GM23248 (cell line): ENCODE measurements around the gene WDR91. TPM values are rescaled to one million over a fixed set of nuclear protein-coding genes. Genes with fewer than 3 reads are reported as not detected.

Experiments
- DNase-seq: peaks from one replicate; pipeline ENCODE4 v3.0.0-alpha.2; 2015
- H2AFZ ChIP-seq: fragments of 200-600 bp; sonication (generic); 2 replicates; pipeline ENCODE4 v1.6.1; 2016; ENCODE audit warnings: antibody characterized with exemption
- H3F3A ChIP-seq: fragments of 200-600 bp; sonication (generic); 2 replicates; pipeline ENCODE4 v1.6.1; 2016; ENCODE audit warnings: mild to moderate bottlenecking, antibody characterized with exemption, mixed run types; ENCODE audit not compliant: insufficient read depth
- H3K27ac ChIP-seq: fragments of 200-600 bp; sonication (generic); 2 replicates; pipeline ENCODE4 v1.5.1; 2016; ENCODE audit warnings: mild to moderate bottlenecking
- H3K27me3 ChIP-seq: fragments of 200-600 bp; sonication (generic); replicated peaks from 2 replicates; pipeline ENCODE4 v1.6.1; 2016; ENCODE audit warnings: mild to moderate bottlenecking; ENCODE audit not compliant: insufficient read depth
- H3K36me3 ChIP-seq: fragments of 200-600 bp; sonication (generic); 2 replicates; pipeline ENCODE4 v1.6.1; 2016; ENCODE audit warnings: low read depth, mild to moderate bottlenecking
- H3K4me1 ChIP-seq: fragments of 200-600 bp; sonication (generic); 2 replicates; pipeline ENCODE4 v1.6.1; 2016; ENCODE audit warnings: mild to moderate bottlenecking; ENCODE audit not compliant: insufficient read depth
- H3K4me2 ChIP-seq: fragments of 200-600 bp; sonication (generic); one replicate; pipeline ENCODE4 v1.6.1; 2016; ENCODE audit warnings: mild to moderate bottlenecking; ENCODE audit not compliant: unreplicated experiment
- H3K4me3 ChIP-seq: fragments of 200-600 bp; sonication (generic); 2 replicates; pipeline ENCODE4 v1.5.1; 2016; ENCODE audit warnings: mild to moderate bottlenecking
- H3K79me2 ChIP-seq: fragments of 200-600 bp; sonication (generic); 2 replicates; pipeline ENCODE4 v1.6.1; 2016; ENCODE audit warnings: mild to moderate bottlenecking; ENCODE audit not compliant: insufficient read depth
- H3K9ac ChIP-seq: fragments of 200-600 bp; sonication (generic); 2 replicates; pipeline ENCODE4 v1.6.1; 2016; ENCODE audit warnings: mild to moderate bottlenecking
- H3K9me2 ChIP-seq: fragments of 200-600 bp; sonication (generic); 2 replicates; pipeline ENCODE4 v1.6.1; 2016; ENCODE audit warnings: mixed run types, mild to moderate bottlenecking, moderate library complexity; ENCODE audit not compliant: insufficient read depth
- H3K9me3 ChIP-seq: fragments of 200-600 bp; sonication (generic); one replicate; pipeline ENCODE4 v1.6.1; 2017; ENCODE audit warnings: low read depth
- H4K20me1 ChIP-seq: fragments of 200-600 bp; sonication (generic); 2 replicates; pipeline ENCODE4 v1.6.0; 2016; ENCODE audit not compliant: insufficient read depth
- EZH2 ChIP-seq: fragments of 200-600 bp; sonication (generic); IDR thresholded peaks from 2 replicates; pipeline ENCODE4 v1.6.1; 2018; ENCODE audit warnings: antibody characterized with exemption, mild to moderate bottlenecking; ENCODE audit not compliant: insufficient read depth, poor library complexity, severe bottlenecking
- EZH2phosphoT487 ChIP-seq: fragments of 200-600 bp; sonication (generic); IDR thresholded peaks from 2 replicates; pipeline ENCODE4 v1.6.1; 2018; ENCODE audit warnings: antibody characterized with exemption, moderate library complexity, mild to moderate bottlenecking, low read depth; ENCODE audit not compliant: insufficient read depth
- WGBS, 2 experiments: methylation state at CpG; one replicate each; pipeline ENCODE4 v1.1.6; 2015 to 2017; ENCODE audit warnings: low lambda C conversion rate in 2 of 2, low coverage in 1 of 2; ENCODE audit errors: missing lambda C conversion rate in 2 of 2; 5-methylcytosine and 5-hydroxymethylcytosine counted together
- in situ Hi-C: fragments of 300-500 bp; cut with MboI; formaldehyde crosslinking; loops from 2 replicates; pipeline ENCODE4 v1.15.0; 2020
- polyA plus RNA-seq: library from polyadenylated mRNA; unstranded; fragments of >200 nt; fragmentation: Nextera tagmentation; extraction: Ambion mirVana; gene quantifications from 2 replicates; pipeline ENCODE4 v1.2.1, GENCODE V29; 2016
- total RNA-seq: library from RNA; depleted of rRNA; stranded (reverse); fragments of >200 nt; shearing (Covaris generic); gene quantifications from 2 replicates; pipeline ENCODE4 v1.2.3, GENCODE V29; 2014

The WDR91 gene
- total and polyA plus RNA-seq, 2 experiments from 2014 or later, result 5.4 to 8.3 TPM

GRCh38 chr7:135239263-135239662, 27.9 kb upstream of the WDR91 start:
- Histone ChIP-seq H3K4me3 (no peak overlapping the region), H3K27ac (no peak overlapping the region), H3F3A (no peaks in the 10 kb centered on the region), H2AFZ (no peak overlapping the region), H4K20me1 (no peaks in the 10 kb centered on the region), H3K27me3 (no peaks in the 10 kb centered on the region), H3K4me2 (no peak overlapping the region), H3K9ac (no peak overlapping the region), H3K9me3 (no peaks in the 10 kb centered on the region), H3K9me2 (no peaks in the 10 kb centered on the region), H3K4me1 (no peaks in the 10 kb centered on the region), H3K79me2 (no peaks in the 10 kb centered on the region), H3K36me3 (no peaks in the 10 kb centered on the region)
- in situ Hi-C loops, result no loop called here
- no peak for DNase-seq
- WGBS, 2 experiments, result 74 to 78% methylated on average over 7 of the region's 7 CpGs
- TF ChIP-seq EZH2phosphoT487 (no peak), EZH2 (no peak)

DNA sequence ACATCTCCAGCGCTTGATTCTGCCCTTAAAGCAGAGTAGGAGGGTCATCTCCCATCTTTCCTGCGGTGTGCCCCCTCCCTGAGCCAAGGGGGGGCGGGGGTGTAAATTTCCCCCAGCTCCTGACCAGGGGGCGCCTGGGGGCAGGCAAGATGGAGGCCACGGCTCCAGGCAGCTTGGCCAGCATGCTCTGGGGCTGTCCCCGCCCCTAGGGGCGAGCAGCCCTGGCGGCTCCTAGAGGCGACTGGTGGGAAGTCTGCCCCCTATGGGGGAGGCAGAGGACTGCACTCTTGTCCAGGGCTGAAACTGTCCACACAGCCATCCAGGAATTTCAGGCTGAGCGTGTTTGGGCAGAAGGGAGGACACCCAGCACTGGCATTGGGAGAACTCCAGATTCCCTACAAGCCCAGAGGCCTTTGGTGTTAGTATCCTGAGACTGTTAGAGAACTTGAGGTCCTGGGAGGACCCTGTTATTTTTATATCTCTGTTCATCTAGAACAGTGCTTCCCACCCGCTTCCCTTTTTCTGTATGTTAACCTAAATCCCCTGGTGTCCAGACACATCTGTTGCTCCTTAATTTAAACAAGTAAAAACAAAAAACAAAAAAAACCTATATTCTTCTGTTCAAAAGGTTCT, 26.9 kb upstream of the WDR91 start:
- no peaks in the 10 kb centered on the region for H4K20me1 ChIP-seq
- H3K4me2 ChIP-seq, result no peak overlapping the region
- TF ChIP-seq EZH2phosphoT487 (no peak), EZH2 (no peak)
- no peak overlapping the region for H3K27ac ChIP-seq
- 79 to 80% methylated on average over 9 to 11 of the region's 11 CpGs for WGBS, 2 experiments
- no peaks in the 10 kb centered on the region for H3K9me3 ChIP-seq
- in situ Hi-C loops, result no loop called here
- DNase-seq, result no peak
- H2AFZ ChIP-seq, result no peak overlapping the region
- no peak overlapping the region for H3K4me3 ChIP-seq
- H3F3A ChIP-seq, result no peaks in the 10 kb centered on the region
- no peak overlapping the region for H3K9ac ChIP-seq
- H3K36me3 ChIP-seq, result no peaks in the 10 kb centered on the region
- no peaks in the 10 kb centered on the region for H3K79me2 ChIP-seq
- H3K27me3 ChIP-seq, result no peaks in the 10 kb centered on the region
- H3K4me1 ChIP-seq, result no peaks in the 10 kb centered on the region
- H3K9me2 ChIP-seq, result no peaks in the 10 kb centered on the region

GRCh38 chr7:135236727-135237126, 25.4 kb upstream of the WDR91 start:
- H3K4me3 ChIP-seq, result no peak overlapping the region

GRCh38 chr7:135235841-135236240, 24.5 kb upstream of the WDR91 start:
- H3K9ac ChIP-seq, result no peak overlapping the region
- no peak for DNase-seq
- no peak overlapping the region for H3K4me2 ChIP-seq
- H3K27me3 ChIP-seq, result no peaks in the 10 kb centered on the region
- H3F3A ChIP-seq, result no peaks in the 10 kb centered on the region
- H3K9me3 ChIP-seq, result no peaks in the 10 kb centered on the region
- TF ChIP-seq EZH2phosphoT487, result no peak
- TF ChIP-seq EZH2, result no peak
- WGBS, 2 experiments, result 73 to 78% methylated on average over 5 of the region's 5 CpGs
- H3K36me3 ChIP-seq, result no peaks in the 10 kb centered on the region
- H3K27ac ChIP-seq, result no peak overlapping the region
- H3K4me1 ChIP-seq, result no peaks in the 10 kb centered on the region
- H4K20me1 ChIP-seq, result no peaks in the 10 kb centered on the region
- no peak overlapping the region for H2AFZ ChIP-seq
- no peaks in the 10 kb centered on the region for H3K9me2 ChIP-seq
- no peak overlapping the region for H3K4me3 ChIP-seq
- in situ Hi-C loops, result no loop called here
- H3K79me2 ChIP-seq, result no peaks in the 10 kb centered on the region

More at GRCh38 chr7:135236727-135237126, 25.4 kb upstream of the WDR91 start:
- no peaks in the 10 kb centered on the region for H3K9me2 ChIP-seq
- no peaks in the 10 kb centered on the region for H4K20me1 ChIP-seq
- in situ Hi-C loops, result no loop called here
- TF ChIP-seq EZH2 (no peak), EZH2phosphoT487 (no peak)
- H3K27me3 ChIP-seq, result no peaks in the 10 kb centered on the region
- H3K4me2 ChIP-seq, result no peak overlapping the region
- no peaks in the 10 kb centered on the region for H3K4me1 ChIP-seq
- no peaks in the 10 kb centered on the region for H3K9me3 ChIP-seq
- H3K79me2 ChIP-seq, result no peaks in the 10 kb centered on the region
- 48% methylated on average over 2 of the region's 2 CpGs for WGBS, 2 experiments
- H3K9ac ChIP-seq, result no peak overlapping the region
- H3K36me3 ChIP-seq, result no peaks in the 10 kb centered on the region
- no peaks in the 10 kb centered on the region for H3F3A ChIP-seq
- no peak overlapping the region for H3K27ac ChIP-seq
- DNase-seq, result no peak
- no peak overlapping the region for H2AFZ ChIP-seq
